SU-DHL-6 (cell line): ENCODE results near the gene BLOC1S1.

ENCODE experiments used
- H2AFZ ChIP-seq: fragments of 200-600 bp; sonication (generic); 2 replicates; pipeline ENCODE4 v1.6.1; 2014; ENCODE audit warnings: low read depth, mild to moderate bottlenecking, moderate library complexity, mixed read lengths, antibody characterized with exemption, low read length; ENCODE audit not compliant: severe bottlenecking
- H3F3A ChIP-seq: fragments of 200-600 bp; shearing (Covaris generic); 2 replicates; pipeline ENCODE4 v1.6.0; 2016; ENCODE audit warnings: antibody characterized with exemption, mild to moderate bottlenecking; ENCODE audit not compliant: insufficient read depth
- H3K27ac ChIP-seq: fragments of 200-600 bp; sonication (generic); 2 replicates; pipeline ENCODE4 v1.5.1; 2016; ENCODE audit warnings: low read depth, mild to moderate bottlenecking, low read length, moderate library complexity, mixed read lengths
- H3K27me3 ChIP-seq: fragments of 200-600 bp; sonication (generic), shearing (Covaris generic); 2 replicates; pipeline ENCODE4 v1.6.0; 2014; ENCODE audit warnings: mild to moderate bottlenecking, low read length
- H3K36me3 ChIP-seq: fragments of 200-600 bp; sonication (generic); 2 replicates; pipeline ENCODE4 v1.6.1; 2014; ENCODE audit warnings: mild to moderate bottlenecking, low read length, mixed read lengths
- H3K4me2 ChIP-seq: fragments of 300-600, 200-600 bp; shearing (Covaris generic), sonication (generic); 2 replicates; pipeline ENCODE4 v1.6.0; 2014; ENCODE audit warnings: low read length, low read depth, mild to moderate bottlenecking; ENCODE audit not compliant: poor library complexity, severe bottlenecking
- H3K4me3 ChIP-seq: fragments of 200-600 bp; sonication (generic); 2 replicates; pipeline ENCODE4 v1.5.1; 2014; ENCODE audit warnings: antibody characterized with exemption, low read length, mild to moderate bottlenecking, mixed read lengths; ENCODE audit not compliant: insufficient read depth, poor library complexity, severe bottlenecking
- H3K79me2 ChIP-seq: fragments of 200-600 bp; sonication (generic); 2 replicates; pipeline ENCODE4 v1.6.1; 2014; ENCODE audit warnings: mild to moderate bottlenecking, low read length, moderate library complexity; ENCODE audit not compliant: insufficient read depth
- H3K9ac ChIP-seq: fragments of 200-600 bp; sonication (generic); 2 replicates; pipeline ENCODE4 v1.7.0; 2014; ENCODE audit warnings: mild to moderate bottlenecking, low read length
- H3K9me2 ChIP-seq: fragments of 200-600 bp; sonication (generic); replicated peaks from 2 replicates; pipeline ENCODE4 v1.6.1; 2014; ENCODE audit warnings: low read length; ENCODE audit not compliant: insufficient read depth
- H3K9me3 ChIP-seq: fragments of 200-600 bp; sonication (generic); 2 replicates; pipeline ENCODE4 v1.6.1; 2014; ENCODE audit warnings: low read length, mixed read lengths; ENCODE audit not compliant: insufficient read depth
- H4K20me1 ChIP-seq: fragments of 200-600 bp; sonication (generic); 2 replicates; pipeline ENCODE4 v1.6.1; 2014; ENCODE audit warnings: low read depth, mild to moderate bottlenecking, antibody characterized with exemption, low read length, moderate library complexity, mixed read lengths
- CTCF ChIP-seq: fragments of 200-600 bp; sonication (generic); IDR thresholded peaks from one replicate; pipeline ENCODE4 v1.5.1; 2017; ENCODE audit warnings: antibody characterized with exemption, mild to moderate bottlenecking, low read length, moderate library complexity; ENCODE audit not compliant: insufficient read depth, poor library complexity, severe bottlenecking
- EZH2phosphoT487 ChIP-seq: fragments of 200-600 bp; sonication (generic), shearing (Covaris generic); conservative IDR thresholded peaks from 2 replicates; pipeline ENCODE4 v1.6.1; 2018; ENCODE audit warnings: mild to moderate bottlenecking, antibody characterized with exemption, low read length, moderate library complexity, mixed read lengths

The BLOC1S1 gene

GRCh38 chr12:55742719-55743405 lies 27.0 kb downstream of the BLOC1S1 start, which contains the start of gene GDF11:
Gene GDF11 (plus strand): TSS chr12:55743122. CDS start chr12:55743317, 195 bp downstream.
- Histone ChIP-seq H3K9me2 (no peaks in the 10 kb centered on the region), H3K4me3 (peak within 1 kb of the TSS; percentile 72), H3K9me3 (no peaks in the 10 kb centered on the region), H3K9ac (peak within 1 kb of the TSS; percentile 65), H3K36me3 (no peaks in the 10 kb centered on the region), H3F3A (peaks cover 13% of the 10 kb centered on the region), H3K79me2 (no peaks in the 10 kb centered on the region), H3K27ac (no peak within 1 kb of the TSS), H4K20me1 (no peaks in the 10 kb centered on the region), H3K4me2 (peak within 1 kb of the TSS; percentile 70), H3K27me3 (no peaks in the 10 kb centered on the region), H2AFZ (peak within 1 kb of the TSS; percentile 95)
- TF ChIP-seq EZH2phosphoT487 (no peak), CTCF (no peak)

- Histone ChIP-seq H3K27me3 (no peaks in the 10 kb centered on the region), H3K9ac (peak overlapping the region; percentile 65), H3K4me3 (peak overlapping the region; percentile 72), H3K79me2 (no peaks in the 10 kb centered on the region), H3K9me2 (no peaks in the 10 kb centered on the region), H3K27ac (no peak overlapping the region), H3K4me2 (peak overlapping the region; percentile 57), H4K20me1 (no peaks in the 10 kb centered on the region), H3K9me3 (no peaks in the 10 kb centered on the region), H2AFZ (peak overlapping the region; percentile 78), H3F3A (peaks cover 13% of the 10 kb centered on the region), H3K36me3 (no peaks in the 10 kb centered on the region)
- TF ChIP-seq CTCF, result no peak
- TF ChIP-seq EZH2phosphoT487, result no peak
Measured at GRCh38 chr12:55743406-55744339, 27.8 kb downstream of the BLOC1S1 start.

- H3K9ac ChIP-seq, result peak overlapping the region; percentile 65
- H3K4me2 ChIP-seq, result peak overlapping the region; percentile 57
- H2AFZ ChIP-seq, result no peak overlapping the region
- H3K4me3 ChIP-seq, result peak overlapping the region; percentile 72
- H3K27ac ChIP-seq, result no peak overlapping the region
- H3F3A ChIP-seq, result peaks cover 10% of the 10 kb centered on the region
- no peaks in the 10 kb centered on the region for H3K79me2 ChIP-seq
- TF ChIP-seq EZH2phosphoT487 (no peak), CTCF (no peak)
- no peaks in the 10 kb centered on the region for H3K9me2 ChIP-seq
- H3K9me3 ChIP-seq, result no peaks in the 10 kb centered on the region
- H4K20me1 ChIP-seq, result no peaks in the 10 kb centered on the region
- no peaks in the 10 kb centered on the region for H3K36me3 ChIP-seq
- H3K27me3 ChIP-seq, result no peaks in the 10 kb centered on the region
Measured at GRCh38 chr12:55744340-55745030, 28.6 kb downstream of the BLOC1S1 start.
